Measurements from ENCODE around the gene GALNT10. TPM values are rescaled to one million over a fixed set of nuclear protein-coding genes. Genes with fewer than 3 reads are reported as not detected.

GALNT10 gene
- total RNA-seq, 1 donor from 2014 or later: 52.3 TPM

DNA sequence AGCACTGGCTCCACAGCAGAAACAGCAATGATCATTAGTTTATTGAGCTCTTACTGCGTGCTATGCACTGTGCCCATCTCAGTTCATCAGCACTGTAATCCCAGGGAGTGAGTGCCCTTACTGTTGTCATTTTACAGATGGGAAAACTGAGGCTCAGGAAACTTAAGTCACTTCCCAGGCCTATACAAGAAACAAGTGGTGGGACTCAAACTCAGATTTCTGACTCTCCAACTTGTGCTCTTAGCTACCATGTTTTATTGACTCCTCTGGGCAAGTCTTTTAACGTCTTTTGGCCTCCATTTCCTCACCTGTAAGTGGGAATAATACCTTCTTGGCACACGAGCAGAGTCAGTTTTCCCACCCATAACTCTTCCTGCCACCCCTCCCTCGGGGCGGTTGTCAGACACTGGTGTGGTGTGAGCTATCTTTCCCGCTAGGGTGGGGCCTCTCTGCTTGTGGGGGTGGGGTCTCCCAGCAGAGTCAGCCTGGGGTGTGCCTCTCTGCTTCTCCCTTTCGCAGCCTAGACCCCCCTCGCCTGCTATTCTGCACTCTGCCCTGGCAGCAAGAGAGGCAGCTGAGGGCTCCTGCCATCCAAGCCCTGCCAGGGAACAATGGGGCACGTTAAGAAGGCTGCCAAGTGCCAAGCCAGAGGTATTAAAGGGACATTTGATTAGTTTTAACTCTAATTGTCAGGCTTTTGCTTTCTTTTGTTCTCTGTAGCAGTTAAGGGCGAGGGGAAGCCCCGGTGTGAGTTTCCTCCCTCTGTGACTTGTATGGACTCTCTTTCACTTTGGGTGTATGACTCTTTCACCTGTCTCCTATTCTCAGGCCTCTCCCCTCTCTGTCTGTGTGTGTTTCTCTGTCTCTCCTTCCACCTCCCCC lies 12.1 kb downstream of the GALNT10 start:
- H3K27me3 ChIP-seq: no peaks in the 10 kb centered on the region
- H3K9me3 ChIP-seq: no peaks in the 10 kb centered on the region
- no peaks in the 10 kb centered on the region for H3K36me3 ChIP-seq
- no peak for DNase-seq (ENCODE audit: low spot score in 2 of 2)
- H3K4me3 ChIP-seq: no peak overlapping the region
- no peak overlapping the region for H3K27ac ChIP-seq
- TF ChIP-seq CTCF (IDR thresholded peaks at IDR 0.05): no peak
- intact Hi-C loops (cut with DNase I): no loop called here
- no peaks in the 10 kb centered on the region for H3K4me1 ChIP-seq

DNA sequence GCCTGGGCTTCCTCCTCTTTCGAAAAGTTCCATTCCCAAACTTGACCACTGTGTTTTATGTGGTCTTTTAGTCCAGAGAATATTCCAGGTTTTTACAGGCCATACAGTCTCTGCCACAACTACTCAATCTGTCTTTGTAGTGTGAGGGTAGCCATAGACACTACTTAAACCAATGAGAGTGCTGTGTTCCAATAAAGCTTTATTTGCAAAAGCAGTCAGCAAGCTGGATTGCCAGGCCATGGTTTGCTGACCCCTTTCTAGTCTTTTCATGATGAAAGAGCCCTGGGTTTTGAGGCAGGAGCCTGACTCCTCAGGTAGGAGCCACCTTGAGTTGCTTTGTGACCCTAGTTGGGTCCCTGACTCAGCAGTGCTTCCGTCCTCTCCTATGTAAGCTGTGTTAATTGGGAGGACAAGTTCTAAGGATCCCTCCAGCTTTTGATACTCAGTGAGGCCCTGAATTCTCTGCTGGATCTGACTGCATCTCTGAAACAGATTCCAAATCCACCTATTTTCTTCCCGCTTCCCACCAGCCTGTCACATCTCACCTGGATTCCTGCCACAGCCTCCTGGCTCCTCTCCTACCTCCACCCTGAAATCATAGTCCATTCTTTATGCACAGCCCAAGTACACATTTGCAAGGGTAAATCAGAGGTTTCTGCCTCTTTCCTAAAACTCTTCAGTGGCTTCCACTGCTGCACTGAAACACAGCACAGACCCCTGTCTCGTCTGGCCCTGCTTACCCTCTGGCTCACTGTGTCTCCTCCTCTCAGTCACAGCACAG lies 13.5 kb downstream of the GALNT10 start:
- no peak for TF ChIP-seq CTCF (IDR thresholded peaks at IDR 0.05)
- Histone ChIP-seq H3K36me3 (peaks cover 0 to 1% of the 10 kb centered on the region in 2 donors), H3K9me3 (no peaks in the 10 kb centered on the region), H3K4me1 (no peaks in the 10 kb centered on the region), H3K27me3 (no peaks in the 10 kb centered on the region), H3K27ac (no peak overlapping the region), H3K4me3 (no peak overlapping the region)
- no peak for DNase-seq (ENCODE audit: low spot score in 2 of 2)
- intact Hi-C loops (cut with DNase I): no loop called here

- no peaks in the 10 kb centered on the region for H3K9me3 ChIP-seq
- no peaks in the 10 kb centered on the region for H3K27me3 ChIP-seq
- H3K36me3 ChIP-seq: peaks cover 0 to 4% of the 10 kb centered on the region in 2 donors
- TF ChIP-seq CTCF (IDR thresholded peaks at IDR 0.05): no peak
- no peak overlapping the region for H3K4me3 ChIP-seq
- intact Hi-C loops (cut with DNase I): no loop called here
- H3K27ac ChIP-seq: no peak overlapping the region
- DNase-seq (ENCODE audit: low spot score in 2 of 2): no peak
- no peaks in the 10 kb centered on the region for H3K4me1 ChIP-seq
These were observed 15.0 kb downstream of the GALNT10 start for GRCh38 chr5:154205441-154206117.

GRCh38 chr5:154206311-154206710 lies 15.8 kb downstream of the GALNT10 start:
- Histone ChIP-seq H3K4me1 (no peaks in the 10 kb centered on the region), H3K9me3 (no peaks in the 10 kb centered on the region), H3K4me3 (no peak overlapping the region), H3K27ac (no peak overlapping the region), H3K36me3 (peaks cover under 1 to 4% of the 10 kb centered on the region in 2 donors), H3K27me3 (no peaks in the 10 kb centered on the region)
- no peak for TF ChIP-seq CTCF (IDR thresholded peaks at IDR 0.05)
- DNase-seq (ENCODE audit: low spot score in 2 of 2): no peak
- intact Hi-C loops (cut with DNase I): no loop called here

GRCh38 chr5:154207204-154207603 lies 16.7 kb downstream of the GALNT10 start:
- Histone ChIP-seq H3K27ac (no peak overlapping the region), H3K27me3 (no peaks in the 10 kb centered on the region), H3K36me3 (peaks cover 4 to 6% of the 10 kb centered on the region in 2 donors), H3K4me1 (no peaks in the 10 kb centered on the region), H3K4me3 (no peak overlapping the region), H3K9me3 (no peaks in the 10 kb centered on the region)
- TF ChIP-seq CTCF (IDR thresholded peaks at IDR 0.05): no peak
- no peak for DNase-seq (ENCODE audit: low spot score in 2 of 2)
- intact Hi-C loops (cut with DNase I): no loop called here
